NCI-H748 treated with DMSO at 0.1 percent for 48 hours (cell line): Measurements from ENCODE around the gene SLC35A3.

ENCODE experiments used
- DNase-seq: peaks from one replicate; lab custom pipeline; 2025; lab: John Stamatoyannopoulos, UW

Gene SLC35A3

GRCh38 chr1:100076744-100077143 is 106.9 kb downstream of the SLC35A3 start:
- DNase-seq: no peak

DNA sequence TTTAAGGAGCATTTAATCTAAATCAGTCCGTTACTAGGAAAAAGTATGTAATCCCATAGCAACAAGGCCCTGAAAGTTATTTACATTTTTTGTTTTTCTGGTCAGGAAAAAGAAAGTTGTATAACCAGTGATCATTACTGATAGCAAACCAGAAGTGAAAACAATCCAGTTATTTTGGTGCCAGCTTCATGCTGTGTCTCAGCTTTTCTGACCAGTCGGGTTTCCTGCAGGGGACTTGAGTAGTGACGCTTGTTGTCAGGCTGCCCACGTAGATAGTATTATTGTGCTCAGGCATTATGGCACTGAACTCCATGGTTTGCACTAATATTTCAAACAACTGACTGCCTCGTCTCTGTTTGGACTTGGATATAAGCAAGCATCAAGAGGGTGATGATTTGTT is 107.7 kb downstream of the SLC35A3 start:
- DNase-seq: no peak

GRCh38 chr1:100080331-100080730 is 110.5 kb downstream of the SLC35A3 start:
- DNase-seq: no peak
